Right lobe of liver (tissue), 6 donors: ENCODE results near the gene HTRA3. TPM values are rescaled to one million over a fixed set of nuclear protein-coding genes. Genes with fewer than 3 reads are reported as not detected.

Experiments used
- ATAC-seq, 4 donors: fragments of 200-7000 bp; cut with Tn5 transposase; one replicate each; pipeline ENCODE4 v1.9.1; 2020; ENCODE audit warnings: mild to moderate bottlenecking in 4 of 4, moderate library complexity in 4 of 4
- DNase-seq, 3 donors: peaks; one replicate each; pipeline ENCODE4 v3.0.0-alpha.2; 2020
- H3K27ac ChIP-seq, 3 donors: fragments of 200-600 bp; one replicate each; pipeline ENCODE4 v1.8.0; 2022
- H3K27me3 ChIP-seq, 2 donors: fragments of 200-600 bp; one replicate each; pipeline ENCODE4 v1.8.0; 2022
- H3K36me3 ChIP-seq, 4 donors: fragments of 200-600 bp; sonication (generic) in 1 of 4; one replicate each; pipeline versions ENCODE4 v1.5.1 to v1.8.0; 2017 to 2022; ENCODE audit warnings: control low read depth in 1 of 4
- H3K4me1 ChIP-seq, 4 donors: fragments of 200-600 bp; sonication (generic) in 1 of 4; one replicate each; pipeline versions ENCODE4 v1.5.1 to v1.8.0; 2017 to 2022; ENCODE audit warnings: control low read depth in 1 of 4
- H3K4me3 ChIP-seq, 3 donors: fragments of 200-600 bp; one replicate each; pipeline ENCODE4 v1.8.0; 2022
- H3K9me3 ChIP-seq, 4 donors: fragments of 200-600 bp; sonication (generic) in 1 of 4; one replicate each; pipeline versions ENCODE4 v1.5.1 to v1.8.0; 2017 to 2022; ENCODE audit warnings: control low read depth in 1 of 4
- CTCF ChIP-seq, 4 donors: fragments of 200-600 bp in 3 of 4; fragments of 450-650 bp in 1 of 4; IDR thresholded peaks; one replicate each; pipeline versions ENCODE4 v1.5.1 to v1.8.0; 2016 to 2022; ENCODE audit warnings: antibody characterized with exemption in 4 of 4, mild to moderate bottlenecking in 2 of 4
- POLR2A ChIP-seq: fragments of 450-650 bp; IDR thresholded peaks from one replicate; pipeline ENCODE4 v1.6.1; 2017; ENCODE audit warnings: antibody characterized with exemption, mild to moderate bottlenecking
- WGBS: methylation state at CpG from one replicate; pipeline ENCODE4 v1.1.6; 2018; ENCODE audit warnings: low coverage, low lambda C conversion rate; ENCODE audit not compliant: insufficient coverage; ENCODE audit errors: missing lambda C conversion rate; 5-methylcytosine and 5-hydroxymethylcytosine counted together
- intact Hi-C, 2 donors: fragments of 100-400 bp; cut with DNase I; formaldehyde crosslinking; loops; one replicate each; pipeline versions ENCODE4 v1.11.2 to v1.14.1; 2022
- total RNA-seq, 6 experiments: library from RNA; depleted of rRNA in 2 of 6; stranded (reverse); fragments of >200 nt in 2 of 6; fragmentation: NEBNext Ultra II Directional in 3 of 6; extraction: Animal tissue kit (Norgen Biotek cat#: 25700) in 3 of 6; gene quantifications; one replicate each; pipeline versions ENCODE4 v1.1.0 to v1.2.4, GENCODE V29; 2016 to 2023
- donor health status: DM: no; HTN: yes; CAD: no.
- donor health status: DM: no; HTN: no; CAD: no.
- donor health status: DM: no; HTN: no; CAD: no.
- donor health status: DM: no; HTN: yes; CAD: no.
- donor health status: DM: no; HTN: yes; CAD: no.

The HTRA3 gene
- total RNA-seq, 6 experiments from 2014 or later, result 0.32 to 1.6 (median 1.0) TPM

DNA sequence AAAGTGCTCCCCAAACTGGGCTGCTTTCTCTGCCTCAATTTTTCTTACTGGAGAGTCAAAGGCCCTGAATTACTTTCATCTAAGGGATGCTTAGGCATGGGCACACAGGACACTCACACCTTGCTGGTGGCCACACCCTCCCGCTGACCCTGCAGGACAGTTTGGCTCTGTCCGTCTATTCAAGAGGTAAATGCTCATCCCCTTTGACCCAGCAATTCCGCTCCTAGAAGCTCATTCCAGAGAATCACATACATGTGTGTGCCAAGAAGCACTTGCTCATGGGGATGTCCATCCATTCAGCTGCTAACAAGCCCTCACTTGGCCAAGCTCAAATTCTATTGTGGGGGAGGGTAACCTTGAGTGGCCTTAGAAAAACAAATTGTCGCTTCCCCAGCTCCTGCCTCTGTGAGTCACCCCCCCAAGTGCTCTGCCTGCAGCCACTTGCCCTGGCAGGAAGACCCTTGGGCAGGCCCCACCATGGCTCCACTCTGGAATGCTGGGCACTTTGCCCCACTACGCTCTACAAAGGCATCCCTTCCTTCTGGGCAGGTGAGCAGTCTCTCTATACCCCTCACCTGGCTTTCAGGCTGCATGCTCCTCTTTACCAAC, 54.5 kb downstream of the HTRA3 start:
- Histone ChIP-seq H3K27me3 (no peaks in the 10 kb centered on the region), H3K4me1 (no peaks in the 10 kb centered on the region), H3K9me3 (no peaks in the 10 kb centered on the region), H3K4me3 (no peak overlapping the region), H3K27ac (no peak overlapping the region), H3K36me3 (no peaks in the 10 kb centered on the region)
- intact Hi-C loops, result no loop called here
- ATAC-seq (no peak), DNase-seq (peak in 1 of 3 donors; percentile 17)
- 100% methylated on average over 1 of the region's 5 CpGs for WGBS
- no peak for TF ChIP-seq POLR2A
- TF ChIP-seq CTCF (IDR thresholded peaks at IDR 0.05), result no peak

DNA sequence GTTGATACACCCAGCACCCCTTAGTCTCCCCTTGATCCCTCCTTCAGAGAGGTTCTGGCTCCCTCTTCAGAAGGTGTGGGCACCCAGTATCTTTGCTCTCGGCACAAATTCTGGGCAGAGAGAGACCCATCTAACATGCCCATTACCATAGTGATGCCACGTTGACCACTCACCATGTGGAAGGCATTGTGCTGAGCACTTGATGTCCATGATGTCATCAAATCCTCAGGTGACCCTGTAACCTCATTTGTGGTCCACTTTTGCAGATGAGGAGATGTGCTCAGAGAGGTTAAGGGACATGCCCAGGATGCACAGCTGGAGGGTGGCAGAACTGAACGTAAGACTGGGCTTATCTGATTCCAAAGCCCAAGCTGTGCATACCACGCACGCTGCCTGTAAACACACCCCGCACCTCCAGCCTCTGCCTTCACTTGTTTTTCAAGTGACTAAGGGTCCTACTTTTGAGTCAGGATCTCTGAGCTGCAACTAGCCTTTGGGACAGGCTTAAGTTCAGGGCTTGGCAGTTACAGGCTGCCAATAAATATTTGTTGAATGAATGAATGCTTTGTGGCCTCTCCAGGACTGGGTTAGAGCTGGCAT, 55.2 kb downstream of the HTRA3 start:
- no peaks in the 10 kb centered on the region for H3K9me3 ChIP-seq
- H3K4me1 ChIP-seq, result no peaks in the 10 kb centered on the region
- no peaks in the 10 kb centered on the region for H3K27me3 ChIP-seq
- ATAC-seq (no peak), DNase-seq (peak in 1 of 3 donors; percentile 2)
- no peak overlapping the region for H3K27ac ChIP-seq
- intact Hi-C loops, result no loop called here
- no peak overlapping the region for H3K4me3 ChIP-seq
- TF ChIP-seq CTCF (IDR thresholded peaks at IDR 0.05) (no peak), POLR2A (no peak)
- H3K36me3 ChIP-seq, result no peaks in the 10 kb centered on the region
- 78% methylated on average over 6 of the region's 6 CpGs for WGBS

GRCh38 chr4:8325291-8325973, 55.9 kb downstream of the HTRA3 start:
- H3K4me3 ChIP-seq, result no peak overlapping the region
- peak in 1 of 3 donors; percentile 14 for DNase-seq
- no peak overlapping the region for H3K27ac ChIP-seq
- H3K4me1 ChIP-seq, result no peaks in the 10 kb centered on the region
- no peaks in the 10 kb centered on the region for H3K36me3 ChIP-seq
- ATAC-seq, result no peak
- WGBS, result no CpG with 5 or more reads among the region's 8 CpGs
- no peaks in the 10 kb centered on the region for H3K9me3 ChIP-seq
- H3K27me3 ChIP-seq, result no peaks in the 10 kb centered on the region
- no peak for TF ChIP-seq POLR2A
- intact Hi-C loops, result no loop called here

DNA sequence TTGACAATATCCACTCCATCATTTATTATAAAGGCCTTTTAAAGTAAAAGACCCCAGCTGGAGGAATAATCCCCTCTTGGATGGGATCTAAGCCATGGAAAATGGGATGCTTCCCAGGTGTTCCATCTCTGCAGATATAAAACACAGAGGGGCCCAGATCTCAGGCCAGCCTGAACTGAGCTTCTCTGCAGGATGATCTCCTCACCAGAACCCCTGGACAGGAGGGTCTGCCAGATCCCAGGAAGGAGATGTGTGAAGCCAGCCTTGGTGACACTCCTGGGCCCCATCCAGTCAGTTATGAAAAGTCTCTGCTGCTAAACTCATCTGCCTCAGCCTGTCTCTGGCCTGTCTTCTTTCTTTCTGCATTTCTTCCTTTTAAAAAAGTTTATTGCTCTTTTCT, 56.7 kb downstream of the HTRA3 start:
- H3K4me3 ChIP-seq, result no peak overlapping the region
- TF ChIP-seq CTCF (IDR thresholded peaks at IDR 0.05), result no peak
- TF ChIP-seq POLR2A, result no peak
- no peaks in the 10 kb centered on the region for H3K9me3 ChIP-seq
- no peaks in the 10 kb centered on the region for H3K4me1 ChIP-seq
- no peaks in the 10 kb centered on the region for H3K27me3 ChIP-seq
- no peaks in the 10 kb centered on the region for H3K36me3 ChIP-seq
- intact Hi-C loops, result no loop called here
- no peak overlapping the region for H3K27ac ChIP-seq
- peak in 1 of 3 donors; percentile 13 for DNase-seq
- ATAC-seq, result no peak

DNA sequence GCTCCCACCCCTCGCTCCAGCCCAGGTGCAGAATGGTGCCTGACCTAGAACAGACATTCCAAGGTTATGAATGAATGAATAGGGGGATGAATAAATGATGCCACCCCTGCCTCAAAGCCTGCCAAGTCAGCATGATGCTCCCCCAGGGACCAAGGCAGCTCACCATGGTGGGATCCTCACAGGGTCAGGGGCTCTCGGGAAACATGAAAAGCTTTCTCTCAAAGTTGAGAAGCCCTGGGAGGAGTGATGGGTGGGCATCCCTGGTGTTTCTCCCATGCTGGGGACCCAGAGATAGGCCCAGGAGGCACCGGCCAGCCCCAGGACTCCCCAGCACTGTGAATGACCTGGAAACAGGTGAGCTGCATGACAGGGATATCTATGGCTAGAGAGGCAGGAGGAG, 58.9 kb downstream of the HTRA3 start:
- DNase-seq (peak in 1 of 3 donors; percentile 7), ATAC-seq (no peak)
- Histone ChIP-seq H3K36me3 (no peaks in the 10 kb centered on the region), H3K27ac (no peak overlapping the region), H3K9me3 (no peaks in the 10 kb centered on the region), H3K4me3 (no peak overlapping the region), H3K4me1 (no peaks in the 10 kb centered on the region), H3K27me3 (no peaks in the 10 kb centered on the region)
- intact Hi-C loops, result no loop called here
- TF ChIP-seq CTCF (IDR thresholded peaks at IDR 0.05) (no peak), POLR2A (no peak)
- WGBS, result 62% methylated on average over 2 of the region's 3 CpGs
